ENCODE measurements around the gene LCE1D.

Gene LCE1D

DNA sequence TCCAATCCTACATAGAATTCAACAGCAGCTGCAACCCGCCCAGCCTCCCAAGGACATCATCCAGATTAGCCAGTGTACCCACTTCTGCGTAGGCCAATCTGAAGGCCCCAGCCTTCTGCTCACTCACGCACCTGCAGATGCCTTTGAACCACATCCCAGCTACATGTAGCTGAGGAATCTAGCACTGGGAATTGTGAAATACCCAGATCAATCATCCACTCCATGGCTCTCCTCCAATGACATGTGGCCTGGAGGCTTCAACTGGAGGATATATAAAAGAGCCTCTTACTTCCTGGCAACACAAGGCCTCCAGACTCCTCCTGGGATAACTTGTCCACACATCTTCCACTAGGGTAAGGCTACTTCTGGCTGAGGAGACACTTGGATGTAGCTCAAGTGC is 46.0 kb downstream of the LCE1D start, which contains the start of gene LCE6A:
TSS of gene LCE6A (plus strand) at position 301 of the 400 bp plus-strand sequence. CDS start 665 bp downstream, outside the sequence.
- H3K4me3 ChIP-seq (ENCODE audit: low read length): no peak within 1 kb of the TSS
- TF ChIP-seq, protein P1, sequence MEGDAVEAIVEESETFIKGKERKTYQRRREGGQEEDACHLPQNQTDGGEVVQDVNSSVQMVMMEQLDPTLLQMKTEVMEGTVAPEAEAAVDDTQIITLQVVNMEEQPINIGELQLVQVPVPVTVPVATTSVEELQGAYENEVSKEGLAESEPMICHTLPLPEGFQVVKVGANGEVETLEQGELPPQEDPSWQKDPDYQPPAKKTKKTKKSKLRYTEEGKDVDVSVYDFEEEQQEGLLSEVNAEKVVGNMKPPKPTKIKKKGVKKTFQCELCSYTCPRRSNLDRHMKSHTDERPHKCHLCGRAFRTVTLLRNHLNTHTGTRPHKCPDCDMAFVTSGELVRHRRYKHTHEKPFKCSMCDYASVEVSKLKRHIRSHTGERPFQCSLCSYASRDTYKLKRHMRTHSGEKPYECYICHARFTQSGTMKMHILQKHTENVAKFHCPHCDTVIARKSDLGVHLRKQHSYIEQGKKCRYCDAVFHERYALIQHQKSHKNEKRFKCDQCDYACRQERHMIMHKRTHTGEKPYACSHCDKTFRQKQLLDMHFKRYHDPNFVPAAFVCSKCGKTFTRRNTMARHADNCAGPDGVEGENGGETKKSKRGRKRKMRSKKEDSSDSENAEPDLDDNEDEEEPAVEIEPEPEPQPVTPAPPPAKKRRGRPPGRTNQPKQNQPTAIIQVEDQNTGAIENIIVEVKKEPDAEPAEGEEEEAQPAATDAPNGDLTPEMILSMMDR (conservative IDR thresholded peaks at IDR 0.05; ENCODE audit: low read depth, low read length): no peak
- DNase-seq (ENCODE audit: low read depth): no peak
